ENCODE measurements around the gene KCNK13.
"Not testable (repeated sequence)": the region's sequence is repeated elsewhere in the genome, so short reads cannot be mapped to it uniquely, and the experiment has no call there.

Gene KCNK13

GRCh38 chr14:90184571-90185266 lies 122.9 kb downstream of the KCNK13 start:
- DNase-seq (ENCODE audit: low read depth in 2 of 2) = no peak
- no peak for TF ChIP-seq CTCF (IDR thresholded peaks at IDR 0.05; ENCODE audit: low read depth, low read length)
- H3K4me3 ChIP-seq (replicated peaks in 1 of 2; ENCODE audit: low read depth in 2 of 2, low read length in 2 of 2) = no peak overlapping the region

- DNase-seq (ENCODE audit: low read depth in 2 of 2) = no peak
- TF ChIP-seq CTCF (IDR thresholded peaks at IDR 0.05; ENCODE audit: low read depth, low read length) = no peak
- no peak overlapping the region for H3K4me3 ChIP-seq (replicated peaks in 1 of 2; ENCODE audit: low read depth in 2 of 2, low read length in 2 of 2)
Observed at GRCh38 chr14:90188588-90188987, 126.8 kb downstream of the KCNK13 start.

DNA sequence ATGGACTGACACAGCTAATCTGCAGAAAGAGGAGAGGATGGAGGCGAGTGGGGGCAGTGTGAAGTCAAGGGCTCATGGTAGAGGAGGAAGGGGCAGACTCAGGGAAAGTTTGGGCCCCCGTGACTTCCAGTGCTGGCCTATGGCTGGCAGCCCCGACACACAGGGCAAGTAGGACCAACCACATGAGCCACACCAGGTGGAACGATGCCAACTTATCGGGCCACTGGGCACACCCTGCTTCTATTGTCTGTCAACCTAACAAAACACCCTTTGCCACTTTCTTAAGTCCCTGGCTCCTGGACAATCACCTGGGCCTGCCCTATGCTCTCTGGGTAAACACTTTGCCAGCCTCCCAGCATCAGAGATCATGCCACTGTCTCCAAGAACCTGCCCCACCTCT lies 129.4 kb downstream of the KCNK13 start:
- H3K4me3 ChIP-seq (replicated peaks in 1 of 2; ENCODE audit: low read depth in 2 of 2, low read length in 2 of 2) = no peak overlapping the region
- no peak for DNase-seq (ENCODE audit: low read depth in 2 of 2)
- TF ChIP-seq CTCF (IDR thresholded peaks at IDR 0.05; ENCODE audit: low read depth, low read length) = no peak

DNA sequence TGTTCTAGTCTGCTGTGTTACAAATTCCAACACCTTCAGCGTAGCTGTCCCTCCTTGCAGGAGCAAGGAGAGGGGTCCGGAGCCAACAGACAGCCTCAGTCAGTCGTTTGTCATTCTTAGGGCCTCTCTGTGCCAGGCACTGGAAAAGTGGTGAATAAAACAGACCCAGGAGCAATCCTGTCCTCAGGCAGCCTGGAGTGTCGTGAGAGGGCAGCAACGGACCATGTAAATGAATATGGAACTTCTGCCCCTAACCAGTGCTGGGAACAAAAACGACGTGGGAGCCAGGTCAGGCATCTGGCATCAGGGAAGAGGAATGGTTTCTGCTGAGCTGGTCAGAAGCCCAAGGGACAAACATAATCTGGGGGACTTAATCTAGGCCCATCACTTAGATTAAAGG lies 129.8 kb downstream of the KCNK13 start:
- no peak for TF ChIP-seq CTCF (IDR thresholded peaks at IDR 0.05; ENCODE audit: low read depth, low read length)

GRCh38 chr14:90193925-90194324 lies 132.1 kb downstream of the KCNK13 start:
- no peak overlapping the region for H3K4me3 ChIP-seq (replicated peaks in 1 of 2; ENCODE audit: low read depth in 2 of 2, low read length in 2 of 2)
- peak; percentile 30 for TF ChIP-seq CTCF (IDR thresholded peaks at IDR 0.05; ENCODE audit: low read depth, low read length)
- no peak for DNase-seq (ENCODE audit: low read depth in 2 of 2)

More for the DNA sequence above, 129.8 kb downstream of the KCNK13 start:
- DNase-seq (ENCODE audit: low read depth in 2 of 2) = no peak
- H3K4me3 ChIP-seq (replicated peaks in 1 of 2; ENCODE audit: low read depth in 2 of 2, low read length in 2 of 2) = no peak overlapping the region

DNA sequence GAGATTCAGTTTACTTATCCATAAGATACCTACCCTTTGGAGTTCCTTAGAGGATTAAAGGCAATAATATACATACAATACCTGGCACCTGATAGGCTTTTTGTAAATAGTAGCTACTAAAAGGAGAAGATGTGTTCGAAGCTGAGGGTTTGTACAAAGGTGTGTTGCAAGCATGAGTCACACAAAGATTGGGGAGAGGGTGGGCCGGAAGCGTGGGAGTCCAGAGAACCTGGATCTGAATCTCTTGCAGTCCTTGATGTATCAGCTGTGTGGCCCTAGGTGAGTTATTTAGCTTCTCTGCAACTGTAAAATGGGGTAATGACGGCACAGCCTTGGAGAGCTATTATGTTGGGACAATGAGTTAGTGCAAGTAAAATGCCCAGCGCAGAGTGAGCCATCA lies 132.9 kb downstream of the KCNK13 start:
- TF ChIP-seq CTCF (IDR thresholded peaks at IDR 0.05; ENCODE audit: low read depth, low read length) = no peak
- no peak overlapping the region for H3K4me3 ChIP-seq (replicated peaks in 1 of 2; ENCODE audit: low read depth in 2 of 2, low read length in 2 of 2)
- no peak for DNase-seq (ENCODE audit: low read depth in 2 of 2)

DNA sequence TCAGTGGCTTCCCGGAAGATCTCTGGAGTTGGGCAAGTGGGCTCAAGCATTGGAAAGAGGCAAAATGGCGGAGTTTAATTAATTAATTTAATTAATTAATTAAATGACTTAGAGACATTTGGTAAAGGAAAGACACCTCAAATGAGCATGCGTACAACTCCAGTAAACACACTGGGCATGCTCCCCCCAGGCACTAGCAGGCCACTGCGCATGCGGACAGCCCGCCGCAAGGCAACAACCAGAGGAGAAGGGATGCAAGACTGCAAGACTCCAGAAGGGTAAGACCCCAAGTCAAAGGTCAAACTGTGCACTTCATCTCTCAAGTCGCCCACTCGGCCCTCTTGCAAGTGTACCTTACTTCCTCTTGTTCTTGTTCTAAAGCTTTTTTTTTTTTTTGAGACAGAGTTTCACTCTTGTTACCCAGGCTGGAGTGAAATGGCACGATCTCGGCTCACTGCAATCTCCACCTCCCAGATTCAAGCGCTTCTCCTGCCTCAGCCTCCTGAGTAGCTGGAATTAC lies 136.8 kb downstream of the KCNK13 start:
- no peak overlapping the region for H3K4me3 ChIP-seq (replicated peaks in 1 of 2; ENCODE audit: low read depth in 2 of 2, low read length in 2 of 2)
- TF ChIP-seq CTCF (IDR thresholded peaks at IDR 0.05; ENCODE audit: low read depth, low read length) = no peak
- DNase-seq (ENCODE audit: low read depth in 2 of 2) = no peak

DNA sequence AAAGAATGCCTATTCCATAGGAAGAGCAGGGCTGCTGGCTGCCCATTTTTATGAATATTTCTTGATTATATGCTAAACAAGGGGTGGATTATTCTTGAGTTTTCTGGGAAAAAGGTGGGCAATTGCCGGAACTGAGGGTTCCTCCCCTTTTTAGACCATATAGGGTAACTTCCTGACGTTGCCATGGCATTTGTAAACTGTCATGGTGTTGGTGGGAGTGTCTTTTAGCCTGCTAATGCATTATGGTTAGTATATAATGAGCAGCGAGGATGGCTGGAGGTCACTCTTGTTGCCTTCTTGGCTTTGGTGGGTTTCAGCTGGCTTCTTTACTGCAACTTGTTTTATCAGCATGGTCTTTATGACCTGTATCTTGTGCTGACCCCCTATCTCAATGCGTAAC lies 138.8 kb downstream of the KCNK13 start:
- not testable (repeated sequence) for H3K4me3 ChIP-seq (replicated peaks in 1 of 2; ENCODE audit: low read depth in 2 of 2, low read length in 2 of 2); DNase-seq (ENCODE audit: low read depth in 2 of 2)
